ENCODE measurements around the gene CARMIL1.

CARMIL1 gene

GRCh38 chr6:25337431-25337830, 58.3 kb downstream of the CARMIL1 start:
- no peak for DNase-seq (ENCODE audit: low read depth)
- H3K4me3 ChIP-seq (replicated peaks; ENCODE audit: low read depth, low read length), result no peak overlapping the region
- TF ChIP-seq, protein P1, sequence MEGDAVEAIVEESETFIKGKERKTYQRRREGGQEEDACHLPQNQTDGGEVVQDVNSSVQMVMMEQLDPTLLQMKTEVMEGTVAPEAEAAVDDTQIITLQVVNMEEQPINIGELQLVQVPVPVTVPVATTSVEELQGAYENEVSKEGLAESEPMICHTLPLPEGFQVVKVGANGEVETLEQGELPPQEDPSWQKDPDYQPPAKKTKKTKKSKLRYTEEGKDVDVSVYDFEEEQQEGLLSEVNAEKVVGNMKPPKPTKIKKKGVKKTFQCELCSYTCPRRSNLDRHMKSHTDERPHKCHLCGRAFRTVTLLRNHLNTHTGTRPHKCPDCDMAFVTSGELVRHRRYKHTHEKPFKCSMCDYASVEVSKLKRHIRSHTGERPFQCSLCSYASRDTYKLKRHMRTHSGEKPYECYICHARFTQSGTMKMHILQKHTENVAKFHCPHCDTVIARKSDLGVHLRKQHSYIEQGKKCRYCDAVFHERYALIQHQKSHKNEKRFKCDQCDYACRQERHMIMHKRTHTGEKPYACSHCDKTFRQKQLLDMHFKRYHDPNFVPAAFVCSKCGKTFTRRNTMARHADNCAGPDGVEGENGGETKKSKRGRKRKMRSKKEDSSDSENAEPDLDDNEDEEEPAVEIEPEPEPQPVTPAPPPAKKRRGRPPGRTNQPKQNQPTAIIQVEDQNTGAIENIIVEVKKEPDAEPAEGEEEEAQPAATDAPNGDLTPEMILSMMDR (IDR thresholded peaks at IDR 0.05; ENCODE audit: low read length, missing control alignments), result no peak

DNA sequence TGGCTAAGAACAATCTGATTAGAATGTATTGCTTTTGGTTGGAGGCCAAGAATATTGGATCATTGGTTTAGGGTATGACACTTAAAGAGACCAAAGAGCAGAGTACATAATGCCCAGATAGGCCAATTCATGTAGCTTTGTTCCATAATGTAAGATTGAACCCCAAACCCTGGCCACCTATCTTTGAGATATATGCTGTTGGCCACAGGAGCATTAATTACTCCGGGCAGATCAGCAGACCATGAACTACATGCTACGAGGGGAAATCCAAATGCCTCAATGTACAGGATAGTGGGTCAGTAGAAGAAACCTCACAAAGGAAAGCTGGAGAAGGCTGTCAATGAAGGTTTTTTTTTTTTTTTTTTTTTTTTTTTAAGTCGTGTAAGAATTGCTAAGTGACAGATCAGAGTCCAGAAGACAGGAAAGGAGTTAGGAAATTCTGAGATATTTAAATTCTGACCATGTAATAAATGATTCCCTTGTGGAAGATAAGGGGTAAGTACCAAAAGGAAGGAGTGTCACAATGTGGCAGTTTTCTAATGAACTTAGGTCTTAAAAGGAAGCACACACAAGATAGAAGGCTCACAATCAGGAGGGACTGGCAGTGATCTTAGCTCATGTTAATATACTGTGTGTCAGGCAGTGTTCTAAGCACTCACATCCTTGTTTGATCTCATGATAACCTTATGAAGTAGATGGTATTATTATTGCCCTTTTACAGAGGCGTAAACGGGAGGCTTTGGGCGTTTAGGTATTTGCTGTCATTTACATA, 61.4 kb downstream of the CARMIL1 start:
- DNase-seq (ENCODE audit: low read depth), result no peak
- no peak overlapping the region for H3K4me3 ChIP-seq (replicated peaks; ENCODE audit: low read depth, low read length)
- TF ChIP-seq, protein P1 (IDR thresholded peaks at IDR 0.05; ENCODE audit: low read length, missing control alignments), result no peak

GRCh38 chr6:25341203-25341552, 62.0 kb downstream of the CARMIL1 start:
- TF ChIP-seq, protein P1 (IDR thresholded peaks at IDR 0.05; ENCODE audit: low read length, missing control alignments), result no peak
- no peak for DNase-seq (ENCODE audit: low read depth)
- H3K4me3 ChIP-seq (replicated peaks; ENCODE audit: low read depth, low read length), result no peak overlapping the region

- H3K4me3 ChIP-seq (replicated peaks; ENCODE audit: low read depth, low read length), result no peak overlapping the region
- TF ChIP-seq, protein P1 (IDR thresholded peaks at IDR 0.05; ENCODE audit: low read length, missing control alignments), result no peak
- DNase-seq (ENCODE audit: low read depth), result no peak
Measured at GRCh38 chr6:25341923-25342619, 62.9 kb downstream of the CARMIL1 start.

DNA sequence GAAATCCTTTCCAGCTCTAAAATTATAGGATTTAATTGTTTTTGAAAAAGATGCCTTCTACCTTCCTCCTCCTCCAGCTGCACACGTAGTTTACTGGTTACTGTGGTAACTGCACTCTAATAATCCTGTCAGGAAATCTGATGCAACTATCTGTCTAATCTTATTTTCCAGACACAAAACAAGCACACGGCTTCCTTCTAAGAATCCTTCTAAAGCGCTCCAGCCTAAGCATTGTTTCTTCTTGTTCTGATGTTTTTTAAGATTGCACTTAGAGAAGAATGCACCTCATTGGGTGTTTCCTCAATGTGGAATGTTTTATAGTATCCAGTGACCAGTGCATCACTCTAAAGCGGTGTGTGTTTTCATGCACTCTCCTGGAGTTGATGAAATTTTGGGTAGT, 63.6 kb downstream of the CARMIL1 start:
- TF ChIP-seq, protein P1 (IDR thresholded peaks at IDR 0.05; ENCODE audit: low read length, missing control alignments), result no peak
- H3K4me3 ChIP-seq (replicated peaks; ENCODE audit: low read depth, low read length), result no peak overlapping the region
- peak; percentile 77 for DNase-seq (ENCODE audit: low read depth)

DNA sequence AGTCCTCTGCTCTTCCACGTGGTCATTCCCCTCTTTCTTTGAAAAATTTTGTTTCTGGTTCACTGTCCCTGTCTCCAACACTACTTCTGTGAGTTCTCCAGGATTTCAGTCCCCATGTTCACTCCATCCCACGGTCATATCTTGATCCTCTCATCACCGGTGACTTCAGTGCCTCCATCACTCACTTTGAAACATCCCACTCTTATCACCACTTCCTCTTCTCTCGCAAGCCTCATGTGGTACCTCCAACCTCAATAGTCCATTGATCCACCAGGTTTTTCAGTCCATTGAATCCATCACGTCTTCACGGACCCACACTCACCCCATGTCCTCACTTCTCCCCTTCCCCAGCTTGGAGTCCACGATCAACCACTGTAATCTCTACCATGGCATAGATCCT, 64.8 kb downstream of the CARMIL1 start:
- DNase-seq (ENCODE audit: low read depth), result no peak
- TF ChIP-seq, protein P1 (IDR thresholded peaks at IDR 0.05; ENCODE audit: low read length, missing control alignments), result no peak

More for the DNA sequence above, 64.8 kb downstream of the CARMIL1 start:
- no peak overlapping the region for H3K4me3 ChIP-seq (replicated peaks; ENCODE audit: low read depth, low read length)

Data from fibroblast of pulmonary artery (primary cell).